ENCODE measurements around the gene C1QC.

C1QC gene

GRCh38 chr1:22643381-22643780 lies at the start of gene C1QC:
C1QC (plus strand) TSS chr1:22643633; CDS start chr1:22644024, 391 bp downstream.
- DNase-seq, result no peak

- DNase-seq, result no peak
Observed at GRCh38 chr1:22594396-22594795, 49.0 kb upstream of the C1QC start.

- no peak for DNase-seq
Observed at GRCh38 chr1:22595108-22595507, 48.3 kb upstream of the C1QC start.

GRCh38 chr1:22597301-22597965 lies 46.0 kb upstream of the C1QC start:
- DNase-seq, result no peak

GRCh38 chr1:22597996-22598395 lies 45.4 kb upstream of the C1QC start:
- DNase-seq, result no peak

- DNase-seq, result no peak
Observed at GRCh38 chr1:22598736-22599135, 44.7 kb upstream of the C1QC start.

GRCh38 chr1:22600071-22600816 lies 43.2 kb upstream of the C1QC start:
- DNase-seq, result no peak

- no peak for DNase-seq
Observed at GRCh38 chr1:22600817-22601605, 42.4 kb upstream of the C1QC start.

- no peak for DNase-seq
Observed at GRCh38 chr1:22601610-22602009, 41.8 kb upstream of the C1QC start.

- no peak for DNase-seq
Observed at GRCh38 chr1:22602060-22602740, 41.2 kb upstream of the C1QC start.

- no peak for DNase-seq
Observed at GRCh38 chr1:22606161-22606560, 37.3 kb upstream of the C1QC start.

- DNase-seq, result no peak
Observed at GRCh38 chr1:22607154-22607553, 36.3 kb upstream of the C1QC start.

- DNase-seq, result no peak
Observed at GRCh38 chr1:22608361-22608760, 35.1 kb upstream of the C1QC start.

- DNase-seq, result no peak
Observed at GRCh38 chr1:22609291-22609690, 34.1 kb upstream of the C1QC start.

- no peak for DNase-seq
Observed at GRCh38 chr1:22611530-22611947, 31.9 kb upstream of the C1QC start.

GRCh38 chr1:22612671-22613571 lies 30.5 kb upstream of the C1QC start:
- DNase-seq, result no peak

- DNase-seq, result no peak
Observed at GRCh38 chr1:22613572-22613918, 29.9 kb upstream of the C1QC start.

- DNase-seq, result no peak
Observed at GRCh38 chr1:22613951-22614350, 29.5 kb upstream of the C1QC start.

- no peak for DNase-seq
Observed at GRCh38 chr1:22615886-22616285, 27.5 kb upstream of the C1QC start.

GRCh38 chr1:22616571-22616970 lies 26.9 kb upstream of the C1QC start:
- DNase-seq, result no peak

- no peak for DNase-seq
Observed at GRCh38 chr1:22618056-22618455, 25.4 kb upstream of the C1QC start.

- DNase-seq, result no peak
Observed at GRCh38 chr1:22619252-22619651, 24.2 kb upstream of the C1QC start.

Data from 8988T (cell line).